OCI-LY7 (cell line): ENCODE results near the gene CABYR. TPM values are rescaled to one million over a fixed set of nuclear protein-coding genes. Genes with fewer than 3 reads are reported as not detected.

Experiments used
- BruUV-seq: library from RNA; stranded (reverse); fragments of 400-500 nt; replicated peaks from 2 replicates; lab custom pipeline; 2021; lab: Mats Ljungman, UMichigan
- CTCF ChIA-PET: fragments of 300-600 bp; sonication (Branson Sonifier 250); formaldehyde crosslinking; loops from one replicate; lab custom pipeline; 2022; ENCODE audit warnings: antibody characterized with exemption; ENCODE audit not compliant: unreplicated experiment; lab: Charles Lee
- POLR2A ChIA-PET: fragments of 300-600 bp; sonication (Branson Sonifier 250); formaldehyde crosslinking; loops from one replicate; lab custom pipeline; 2022; ENCODE audit warnings: antibody characterized with exemption; lab: Charles Lee
- DNase-seq: peaks from one replicate; pipeline ENCODE4 v3.0.0-alpha.2; 2015; ENCODE audit warnings: low spot score
- H2AFZ ChIP-seq: fragments of 200-600 bp; sonication (generic), shearing (Covaris generic); 2 replicates; pipeline ENCODE4 v1.6.1; 2014; ENCODE audit warnings: mild to moderate bottlenecking, antibody characterized with exemption, low read length, moderate library complexity
- H3K27ac ChIP-seq: fragments of 200-600 bp; sonication (generic); 2 replicates; pipeline ENCODE4 v1.5.1; 2014; ENCODE audit warnings: mixed run types, low read depth, mild to moderate bottlenecking, moderate library complexity, low read length, inconsistent platforms; ENCODE audit not compliant: poor library complexity, severe bottlenecking
- H3K36me3 ChIP-seq: fragments of 200-600 bp; sonication (generic); 2 replicates; pipeline ENCODE4 v1.6.1; 2014; ENCODE audit warnings: mild to moderate bottlenecking, antibody characterized with exemption, low read length, moderate library complexity, mixed read lengths; ENCODE audit not compliant: insufficient read depth
- H3K4me1 ChIP-seq: fragments of 200-600 bp; sonication (generic); 2 replicates; pipeline ENCODE4 v1.5.1; 2014; ENCODE audit warnings: mild to moderate bottlenecking, low read length; ENCODE audit not compliant: insufficient read depth, poor library complexity, severe bottlenecking
- H3K4me2 ChIP-seq: fragments of 200-600 bp; sonication (generic); 2 replicates; pipeline ENCODE4 v1.6.1; 2014; ENCODE audit warnings: mild to moderate bottlenecking, low read length
- H3K4me3 ChIP-seq: fragments of 200-600 bp; sonication (generic); 2 replicates; pipeline ENCODE4 v1.5.1; 2014; ENCODE audit warnings: mild to moderate bottlenecking, low read depth, low read length; ENCODE audit not compliant: poor library complexity, severe bottlenecking
- H3K79me2 ChIP-seq: fragments of 200-600 bp; sonication (generic); 2 replicates; pipeline ENCODE4 v1.6.1; 2016; ENCODE audit warnings: low read depth, mild to moderate bottlenecking, low read length, moderate library complexity, mixed read lengths; ENCODE audit not compliant: insufficient read depth
- H3K9me2 ChIP-seq: fragments of 200-600 bp; sonication (generic); 2 replicates; pipeline ENCODE4 v1.6.1; 2016; ENCODE audit warnings: mild to moderate bottlenecking, low read length, mixed read lengths; ENCODE audit not compliant: insufficient read depth
- H3K9me3 ChIP-seq: fragments of 200-600 bp; sonication (generic); 2 replicates; pipeline ENCODE4 v1.6.1; 2014; ENCODE audit warnings: mild to moderate bottlenecking, mixed run types, low read length, mixed read lengths
- H4K20me1 ChIP-seq: fragments of 200-600 bp; sonication (generic); 2 replicates; pipeline ENCODE4 v1.6.1; 2014; ENCODE audit warnings: mild to moderate bottlenecking, antibody characterized with exemption, low read length, moderate library complexity, mixed read lengths; ENCODE audit not compliant: insufficient read depth
- EZH2phosphoT487 ChIP-seq: fragments of 200-600 bp; sonication (generic); IDR thresholded peaks from 2 replicates; pipeline ENCODE4 v1.6.1; 2018; ENCODE audit warnings: low read depth, borderline replicate concordance, mild to moderate bottlenecking, mixed run types, antibody characterized with exemption, low read length, moderate library complexity, mixed read lengths
- intact Hi-C: fragments of 100-400 bp; cut with micrococcal nuclease; formaldehyde crosslinking; loops from one replicate; pipeline ENCODE4 v1.10.0; 2022; ENCODE audit not compliant: unreplicated experiment
- total RNA-seq, 2 experiments: library from RNA; depleted of rRNA in 1 of 2; stranded (reverse); fragments of >200 nt in 1 of 2; shearing (Covaris generic) in 1 of 2; gene quantifications; 2 replicates each; pipeline ENCODE4 v1.2.3, GENCODE V29; 2014 to 2022
- TF ChIP-seq, protein P1 (sequence below): fragments of 200-600 bp; sonication (generic); conservative IDR thresholded peaks from 2 replicates; pipeline ENCODE4 v1.5.1; 2014; ENCODE audit warnings: mild to moderate bottlenecking, antibody characterized with exemption, low read length, moderate library complexity, mixed read lengths

The CABYR gene
- total RNA-seq, 2 experiments from 2014 or later, result not detected

- Histone ChIP-seq H3K4me2 (no peak overlapping the region), H3K27ac (no peak overlapping the region), H3K9me3 (no peaks in the 10 kb centered on the region), H3K4me1 (no peaks in the 10 kb centered on the region), H3K4me3 (no peak overlapping the region), H3K79me2 (no peaks in the 10 kb centered on the region), H3K36me3 (no peaks in the 10 kb centered on the region), H3K9me2 (no peaks in the 10 kb centered on the region), H4K20me1 (no peaks in the 10 kb centered on the region), H2AFZ (no peak overlapping the region)
- CTCF ChIA-PET, result no interaction called here
- BruUV-seq, result no TSS peak
- intact Hi-C loops, result no loop called here
- DNase-seq, result no peak
- POLR2A ChIA-PET, result no interaction called here
- no peak for TF ChIP-seq EZH2phosphoT487
- TF ChIP-seq, protein P1, sequence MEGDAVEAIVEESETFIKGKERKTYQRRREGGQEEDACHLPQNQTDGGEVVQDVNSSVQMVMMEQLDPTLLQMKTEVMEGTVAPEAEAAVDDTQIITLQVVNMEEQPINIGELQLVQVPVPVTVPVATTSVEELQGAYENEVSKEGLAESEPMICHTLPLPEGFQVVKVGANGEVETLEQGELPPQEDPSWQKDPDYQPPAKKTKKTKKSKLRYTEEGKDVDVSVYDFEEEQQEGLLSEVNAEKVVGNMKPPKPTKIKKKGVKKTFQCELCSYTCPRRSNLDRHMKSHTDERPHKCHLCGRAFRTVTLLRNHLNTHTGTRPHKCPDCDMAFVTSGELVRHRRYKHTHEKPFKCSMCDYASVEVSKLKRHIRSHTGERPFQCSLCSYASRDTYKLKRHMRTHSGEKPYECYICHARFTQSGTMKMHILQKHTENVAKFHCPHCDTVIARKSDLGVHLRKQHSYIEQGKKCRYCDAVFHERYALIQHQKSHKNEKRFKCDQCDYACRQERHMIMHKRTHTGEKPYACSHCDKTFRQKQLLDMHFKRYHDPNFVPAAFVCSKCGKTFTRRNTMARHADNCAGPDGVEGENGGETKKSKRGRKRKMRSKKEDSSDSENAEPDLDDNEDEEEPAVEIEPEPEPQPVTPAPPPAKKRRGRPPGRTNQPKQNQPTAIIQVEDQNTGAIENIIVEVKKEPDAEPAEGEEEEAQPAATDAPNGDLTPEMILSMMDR, result no peak
Observed at GRCh38 chr18:24197412-24197811, 58.5 kb downstream of the CABYR start.

- intact Hi-C loops, result no loop called here
- BruUV-seq, result no TSS peak
- no peak for DNase-seq
- Histone ChIP-seq H3K4me3 (no peak overlapping the region), H4K20me1 (no peaks in the 10 kb centered on the region), H3K27ac (no peak overlapping the region), H3K79me2 (no peaks in the 10 kb centered on the region), H3K4me1 (no peaks in the 10 kb centered on the region), H3K9me3 (no peaks in the 10 kb centered on the region), H3K36me3 (no peaks in the 10 kb centered on the region), H3K9me2 (no peaks in the 10 kb centered on the region), H3K4me2 (no peak overlapping the region), H2AFZ (no peak overlapping the region)
- ChIA-PET CTCF (no interaction called here), POLR2A (no interaction called here)
- no peak for TF ChIP-seq EZH2phosphoT487
- TF ChIP-seq, protein P1, result no peak
Observed at GRCh38 chr18:24198461-24198860, 59.6 kb downstream of the CABYR start.

DNA sequence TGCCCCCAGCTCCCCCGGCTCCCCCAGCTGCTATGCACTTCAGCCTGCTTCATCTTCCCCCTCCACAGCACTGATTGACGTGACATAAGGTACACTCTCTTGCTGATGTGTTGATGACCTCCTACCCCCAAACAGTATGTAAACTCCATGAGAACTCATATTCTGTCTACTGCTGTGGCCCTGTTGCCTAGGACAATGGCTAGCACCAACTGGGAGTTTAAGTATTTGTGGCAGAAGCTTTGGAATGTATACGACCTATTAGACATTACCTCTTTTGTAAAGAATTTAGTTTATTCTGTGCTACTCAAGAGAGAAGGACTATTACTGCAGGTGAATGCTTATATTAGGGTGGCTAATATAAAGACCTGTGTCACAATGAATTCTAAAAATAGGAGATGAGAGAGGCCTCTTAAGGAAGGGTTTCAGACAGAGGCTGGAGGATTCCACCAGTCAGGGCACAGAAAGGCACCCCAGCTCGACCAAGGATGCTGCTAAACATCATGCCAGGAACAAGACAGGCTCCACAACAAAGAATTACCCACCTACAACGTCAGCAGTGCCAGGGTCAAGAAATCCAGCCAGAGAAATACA, 60.6 kb downstream of the CABYR start:
- no peaks in the 10 kb centered on the region for H3K36me3 ChIP-seq
- no peaks in the 10 kb centered on the region for H3K79me2 ChIP-seq
- no TSS peak for BruUV-seq
- no peak overlapping the region for H3K4me2 ChIP-seq
- H3K4me3 ChIP-seq, result no peak overlapping the region
- H3K9me2 ChIP-seq, result no peaks in the 10 kb centered on the region
- no peak overlapping the region for H3K27ac ChIP-seq
- no peaks in the 10 kb centered on the region for H3K4me1 ChIP-seq
- CTCF ChIA-PET, result no interaction called here
- H4K20me1 ChIP-seq, result no peaks in the 10 kb centered on the region
- intact Hi-C loops, result no loop called here
- H3K9me3 ChIP-seq, result no peaks in the 10 kb centered on the region
- no peak for TF ChIP-seq EZH2phosphoT487
- TF ChIP-seq, protein P1, result no peak
- POLR2A ChIA-PET, result interaction anchor here (0.9 kb wide), 1 partner anchor 46 kb away, joined by 3 read pairs; no protein-coding TSS in a partner anchor
- DNase-seq, result no peak
- no peak overlapping the region for H2AFZ ChIP-seq
